Activated CD4-positive, alpha-beta T cell treated with anti-CD3 and anti-CD28 coated beads for 48 hours (primary cell): ENCODE results near the gene CHRNG.
"Not testable (repeated sequence)": the region's sequence is repeated elsewhere in the genome, so short reads cannot be mapped to it uniquely, and the experiment has no call there.

Experiments used
- DNase-seq: peaks from one replicate; pipeline ENCODE4 v3.0.0-alpha.2; 2020

CHRNG gene

GRCh38 chr2:232528746-232529460, 10.6 kb upstream of the CHRNG start:
- DNase-seq: no peak

GRCh38 chr2:232529806-232530547, 9.5 kb upstream of the CHRNG start:
- no peak for DNase-seq

GRCh38 chr2:232530626-232531260, 8.7 kb upstream of the CHRNG start:
- no peak for DNase-seq

DNA sequence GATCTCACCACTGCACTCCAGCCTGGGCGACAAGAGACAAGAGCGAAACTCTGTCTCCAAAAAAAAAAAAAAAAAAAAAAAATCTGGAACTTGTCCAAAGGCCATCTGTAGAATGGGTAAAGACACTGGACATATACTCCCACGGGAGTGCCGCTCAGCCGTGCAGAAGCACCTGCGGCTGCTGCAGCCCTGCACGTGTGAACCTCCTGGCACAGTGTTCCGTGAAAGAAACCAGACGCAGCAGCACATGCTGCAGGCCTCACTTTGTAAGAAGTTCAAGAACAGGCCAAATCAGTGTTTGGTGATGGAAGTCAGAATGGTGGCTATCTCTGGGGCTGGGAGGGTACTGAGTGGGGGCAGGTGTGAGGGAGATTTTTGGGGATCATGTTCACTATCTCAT, 7.1 kb upstream of the CHRNG start:
- no peak for DNase-seq

GRCh38 chr2:232532821-232533220, 6.7 kb upstream of the CHRNG start:
- DNase-seq: not testable (repeated sequence)

GRCh38 chr2:232533944-232534710, 5.4 kb upstream of the CHRNG start:
- DNase-seq: no peak

DNA sequence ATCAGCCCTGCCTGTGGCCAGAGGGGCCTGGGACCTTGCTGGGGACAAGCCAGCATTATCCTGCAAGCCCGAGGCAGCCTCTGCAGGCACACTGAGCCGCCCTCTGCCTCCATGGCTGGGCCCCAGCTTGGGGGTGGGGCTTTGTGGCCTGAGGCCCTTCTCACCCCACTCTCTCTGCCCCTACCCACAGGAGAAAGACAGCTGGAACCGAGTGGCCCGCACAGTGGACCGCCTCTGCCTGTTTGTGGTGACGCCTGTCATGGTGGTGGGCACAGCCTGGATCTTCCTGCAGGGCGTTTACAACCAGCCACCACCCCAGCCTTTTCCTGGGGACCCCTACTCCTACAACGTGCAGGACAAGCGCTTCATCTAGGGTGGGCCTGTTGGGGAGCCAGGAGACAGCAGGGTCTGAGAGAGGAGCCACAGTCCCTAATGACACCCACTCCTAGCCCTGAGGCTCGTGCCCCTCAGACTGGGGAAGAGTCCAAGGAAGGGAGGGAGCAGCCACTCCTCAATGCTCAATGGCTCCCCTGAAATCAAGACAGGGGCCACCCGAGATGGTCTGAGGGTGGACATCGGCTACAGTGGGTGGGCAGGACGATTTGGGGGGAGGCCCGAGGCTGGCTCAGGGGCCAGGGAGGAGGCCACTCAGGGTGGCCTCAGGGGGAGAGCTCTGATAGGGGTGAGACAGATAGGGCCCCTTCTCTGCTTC, 4.4 kb upstream of the CHRNG start:
- no peak for DNase-seq

- DNase-seq: no peak
Measured at GRCh38 chr2:232535761-232536530, 3.5 kb upstream of the CHRNG start.

- peak; percentile 48 for DNase-seq
Measured at GRCh38 chr2:232537079-232537478, 2.4 kb upstream of the CHRNG start.

- DNase-seq: no peak
Measured at GRCh38 chr2:232537499-232537898, 2.0 kb upstream of the CHRNG start.

- DNase-seq: no peak
Measured at GRCh38 chr2:232538671-232539070, 821 bp upstream of the CHRNG start.

- no peak for DNase-seq
Measured at GRCh38 chr2:232540441-232541041, 1.0 kb downstream of the CHRNG start.

DNA sequence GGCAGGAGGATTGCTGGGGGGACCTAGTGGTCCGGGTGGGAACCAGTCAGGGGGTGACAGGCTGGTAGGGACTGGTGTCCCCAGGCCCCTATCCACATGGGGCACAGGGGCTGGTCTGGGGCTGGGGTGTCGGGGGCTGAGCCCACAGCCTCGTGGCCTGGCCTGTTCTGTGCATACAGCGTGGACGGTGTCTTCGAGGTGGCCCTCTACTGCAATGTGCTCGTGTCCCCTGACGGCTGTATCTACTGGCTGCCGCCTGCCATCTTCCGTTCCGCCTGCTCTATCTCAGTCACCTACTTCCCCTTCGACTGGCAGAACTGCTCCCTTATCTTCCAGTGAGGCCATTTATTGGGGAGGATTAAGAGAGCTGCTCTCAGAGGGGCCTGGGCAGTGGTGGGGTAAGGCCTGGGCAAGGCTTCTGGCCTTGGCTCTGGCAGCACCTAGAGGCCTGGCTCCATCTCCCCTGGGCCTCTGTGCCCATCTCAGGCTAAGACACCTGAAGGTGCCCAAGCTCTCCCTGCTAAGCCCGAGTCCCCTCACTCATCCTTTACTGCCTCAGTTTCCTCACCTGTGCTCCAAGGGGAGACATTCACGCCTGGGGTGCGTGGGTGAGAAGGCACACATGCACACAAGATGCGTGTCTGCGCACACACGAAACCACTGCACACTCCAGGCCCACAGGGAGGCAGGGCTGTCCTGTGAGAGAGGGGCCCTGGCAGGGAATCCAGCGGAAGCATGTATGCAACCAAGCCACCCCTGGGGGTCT, 1.9 kb downstream of the CHRNG start:
- no peak for DNase-seq

DNA sequence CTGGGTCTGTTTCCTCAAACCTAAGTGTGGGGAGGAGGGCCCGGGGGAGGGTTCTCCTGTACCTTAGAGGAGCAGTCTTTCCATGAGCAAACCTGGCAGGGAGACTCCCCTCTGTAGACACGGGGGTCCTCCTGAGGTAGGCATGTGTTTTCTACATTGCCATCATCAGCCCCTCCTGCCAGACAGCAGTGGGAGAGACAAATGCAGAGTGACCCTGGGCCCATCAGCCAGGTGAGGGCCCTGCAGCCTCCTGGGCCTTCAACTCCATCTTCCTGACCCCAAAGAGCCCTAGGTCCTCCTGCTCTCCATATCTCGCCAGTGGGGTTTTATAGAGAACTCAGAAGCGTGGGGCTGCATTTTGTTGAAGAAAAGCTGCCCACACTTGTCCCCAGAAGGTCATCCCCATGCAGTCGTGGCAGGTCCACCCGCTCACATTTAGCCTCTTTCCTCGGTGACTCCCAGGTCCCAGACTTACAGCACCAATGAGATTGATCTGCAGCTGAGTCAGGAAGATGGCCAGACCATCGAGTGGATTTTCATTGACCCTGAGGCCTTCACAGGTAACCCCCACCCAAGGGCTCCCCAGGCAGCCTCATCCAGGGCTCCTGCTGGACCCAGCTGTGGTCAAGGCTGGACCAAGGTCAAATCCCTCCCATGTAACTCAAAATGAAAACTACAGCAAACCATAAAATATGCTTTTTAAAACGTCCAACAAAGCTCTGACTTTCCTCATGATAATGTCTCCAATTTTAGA, 2.6 kb downstream of the CHRNG start:
- DNase-seq: no peak

DNA sequence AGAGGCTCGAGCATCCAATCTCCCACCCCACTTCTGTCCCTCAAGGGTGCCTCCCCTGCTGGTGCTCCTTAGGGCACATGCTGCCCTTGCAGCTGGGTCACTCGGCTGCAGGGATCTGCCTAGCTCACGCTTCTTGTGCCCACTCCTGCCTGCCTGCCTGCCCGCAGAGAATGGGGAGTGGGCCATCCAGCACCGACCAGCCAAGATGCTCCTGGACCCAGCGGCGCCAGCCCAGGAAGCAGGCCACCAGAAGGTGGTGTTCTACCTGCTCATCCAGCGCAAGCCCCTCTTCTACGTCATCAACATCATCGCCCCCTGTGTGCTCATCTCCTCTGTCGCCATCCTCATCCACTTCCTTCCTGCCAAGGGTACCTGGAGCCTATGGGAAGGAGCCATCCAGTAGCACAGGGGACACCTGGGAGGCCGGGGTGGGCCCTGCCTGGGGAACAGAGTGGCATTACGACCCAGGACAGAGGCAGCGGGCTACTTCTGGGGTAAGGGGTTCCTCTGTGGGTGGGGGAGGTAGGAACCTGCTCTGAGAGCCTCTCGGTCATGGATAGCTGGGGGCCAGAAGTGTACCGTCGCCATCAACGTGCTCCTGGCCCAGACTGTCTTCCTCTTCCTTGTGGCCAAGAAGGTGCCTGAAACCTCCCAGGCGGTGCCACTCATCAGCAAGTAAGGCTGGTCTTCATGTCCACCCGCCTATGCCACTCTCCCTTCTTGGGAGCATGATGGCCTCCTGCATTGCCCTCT, 3.4 kb downstream of the CHRNG start:
- DNase-seq: no peak

- DNase-seq: no peak
Measured at GRCh38 chr2:232543491-232543890, 4.0 kb downstream of the CHRNG start.

DNA sequence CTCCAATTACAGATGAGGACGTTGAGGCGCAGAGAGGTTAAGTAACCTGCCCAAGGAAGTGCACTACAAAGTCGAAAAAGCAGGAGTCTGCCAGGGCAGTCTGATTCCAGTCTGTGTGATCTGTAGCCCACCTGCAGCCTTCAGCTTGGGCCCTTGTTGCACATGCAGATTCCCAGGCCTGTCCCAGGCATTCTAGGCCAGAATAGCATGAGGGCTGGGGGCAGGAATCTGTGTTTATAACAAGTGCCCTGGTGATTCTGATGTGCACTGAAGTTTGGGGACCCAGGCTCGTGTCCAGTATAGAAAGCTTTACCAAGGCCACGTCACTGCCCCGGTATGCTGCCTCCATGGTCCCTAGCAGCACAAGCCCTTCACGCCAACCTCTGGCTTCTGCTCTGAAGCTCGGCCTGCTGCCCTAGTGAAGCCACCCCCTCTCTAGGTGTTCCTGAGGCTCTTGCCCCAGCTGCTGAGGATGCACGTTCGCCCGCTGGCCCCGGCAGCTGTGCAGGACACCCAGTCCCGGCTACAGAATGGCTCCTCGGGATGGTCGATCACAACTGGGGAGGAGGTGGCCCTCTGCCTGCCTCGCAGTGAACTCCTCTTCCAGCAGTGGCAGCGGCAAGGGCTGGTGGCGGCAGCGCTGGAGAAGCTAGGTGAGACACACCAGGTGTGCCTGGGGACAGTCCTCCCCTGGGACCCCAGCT, 4.6 kb downstream of the CHRNG start:
- no peak for DNase-seq

GRCh38 chr2:232544674-232545073, 5.2 kb downstream of the CHRNG start:
- DNase-seq: no peak
